CD8-positive, alpha-beta memory T cell (primary cell): ENCODE measurements around the gene PLCE1. TPM values are rescaled to one million over a fixed set of nuclear protein-coding genes. Genes with fewer than 3 reads are reported as not detected.

Source experiments
- CTCF ChIA-PET: fragments of 350-600 bp; sonication (Branson Sonifier 250); formaldehyde crosslinking; loops from one replicate; lab custom pipeline; 2021; ENCODE audit warnings: antibody characterized with exemption; lab: Charles Lee
- POLR2A ChIA-PET: fragments of 350-600 bp; sonication (Branson Sonifier 250); formaldehyde crosslinking; loops from one replicate; lab custom pipeline; 2021; ENCODE audit warnings: antibody characterized with exemption; lab: Charles Lee
- DNase-seq, 5 donors: peaks; one replicate each; pipeline versions ENCODE4 v3.0.0 to v3.0.0-alpha.2; 2020 to 2022; ENCODE audit warnings: mixed read lengths in 1 of 5
- H3K27ac ChIP-seq: one replicate; pipeline ENCODE4 v1.7.0; 2013; ENCODE audit warnings: low read depth, mild to moderate bottlenecking, low read length, moderate library complexity
- H3K27me3 ChIP-seq: 2 replicates; pipeline ENCODE4 v1.7.0; 2013; ENCODE audit warnings: low read length, mild to moderate bottlenecking; ENCODE audit not compliant: insufficient read depth, poor library complexity, severe bottlenecking
- H3K36me3 ChIP-seq: 2 replicates; pipeline ENCODE4 v1.7.0; 2013; ENCODE audit warnings: mild to moderate bottlenecking, low read length, moderate library complexity; ENCODE audit not compliant: insufficient read depth
- H3K4me1 ChIP-seq: 2 replicates; pipeline ENCODE4 v1.7.0; 2013; ENCODE audit warnings: mild to moderate bottlenecking, low read length, moderate library complexity; ENCODE audit not compliant: insufficient read depth
- H3K4me3 ChIP-seq: 2 replicates; pipeline ENCODE4 v1.7.0; 2013; ENCODE audit warnings: mild to moderate bottlenecking, low read length
- H3K9me3 ChIP-seq: 2 replicates; pipeline ENCODE4 v1.7.0; 2013; ENCODE audit warnings: mild to moderate bottlenecking, low read length
- H3K27ac Mint-ChIP-seq, 8 donors: one replicate each; pipeline ENCODE4 v1.8.0; 2020 to 2021; ENCODE audit warnings: mixed read lengths in 8 of 8, mild to moderate bottlenecking in 6 of 8, inconsistent platforms in 3 of 8, moderate library complexity in 3 of 8
- H3K27me3 Mint-ChIP-seq, 2 donors: one replicate each; pipeline ENCODE4 v1.8.0; 2020 to 2021; ENCODE audit warnings: mixed read lengths in 2 of 2, mild to moderate bottlenecking in 1 of 2, moderate library complexity in 1 of 2
- H3K36me3 Mint-ChIP-seq, 3 donors: one replicate each; pipeline ENCODE4 v1.8.0; 2020 to 2021; ENCODE audit warnings: mixed read lengths in 3 of 3, inconsistent platforms in 1 of 3, mild to moderate bottlenecking in 1 of 3
- H3K4me1 Mint-ChIP-seq, 3 donors: one replicate each; pipeline ENCODE4 v1.8.0; 2020 to 2021; ENCODE audit warnings: mixed read lengths in 3 of 3, inconsistent platforms in 1 of 3, mild to moderate bottlenecking in 1 of 3
- H3K4me3 Mint-ChIP-seq, 7 donors: one replicate each; pipeline ENCODE4 v1.8.0; 2020 to 2021; ENCODE audit warnings: mixed read lengths in 7 of 7, mild to moderate bottlenecking in 6 of 7, moderate library complexity in 4 of 7, inconsistent platforms in 2 of 7
- H3K9me3 Mint-ChIP-seq, 5 donors: one replicate each; pipeline ENCODE4 v1.8.0; 2020 to 2022; ENCODE audit warnings: mixed read lengths in 5 of 5, mild to moderate bottlenecking in 3 of 5, moderate library complexity in 2 of 5, inconsistent platforms in 1 of 5
- polyA plus RNA-seq: library from polyadenylated mRNA; unstranded; fragments of 300-500 nt; fragmentation: Illumina TruSeq; gene quantifications from one replicate; pipeline ENCODE4 v1.2.3, GENCODE V29; 2021
- total RNA-seq, 2 experiments: library from RNA; stranded (reverse); gene quantifications; one replicate each; pipeline ENCODE4 v1.2.3, GENCODE V29; 2021

PLCE1 gene
- total and polyA plus RNA-seq, 3 experiments from 2014 or later, result 0.14 TPM; not detected in 2

DNA sequence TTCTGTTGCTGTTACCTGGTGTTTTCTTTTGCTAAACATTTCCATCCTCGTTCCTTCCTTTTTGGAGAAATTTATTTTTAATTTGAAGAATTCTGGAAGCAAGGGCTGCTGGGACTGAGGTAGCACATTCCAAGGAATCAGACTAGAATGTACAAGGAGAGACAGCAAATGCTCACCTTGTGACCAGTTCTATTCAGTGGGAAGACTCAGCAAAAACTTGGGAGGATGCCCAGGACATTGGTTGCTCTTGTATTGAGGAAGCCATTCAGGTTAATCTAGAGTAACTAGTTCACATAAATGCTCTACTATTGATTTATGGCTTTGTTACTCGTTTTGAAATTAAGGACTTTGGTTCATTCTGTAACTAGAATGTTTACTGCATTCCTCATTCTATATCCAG is 11.3 kb downstream of the PLCE1 start:
- Histone ChIP-seq H3K4me3 (no peak overlapping the region), H3K9me3 (no peaks in the 10 kb centered on the region), H3K27me3 (peaks cover 5% of the 10 kb centered on the region), H3K4me1 (no peaks in the 10 kb centered on the region), H3K36me3 (no peaks in the 10 kb centered on the region), H3K27ac (no peak overlapping the region)
- H3K4me3 Mint-ChIP-seq, result no peak overlapping the region
- H3K27me3 Mint-ChIP-seq, result peaks cover 8% of the 10 kb centered on the region in 2 donors
- H3K9me3 Mint-ChIP-seq, result no peaks in the 10 kb centered on the region
- H3K36me3 Mint-ChIP-seq, result no peaks in the 10 kb centered on the region
- CTCF ChIA-PET, result no interaction called here
- no peak overlapping the region for H3K27ac Mint-ChIP-seq
- H3K4me1 Mint-ChIP-seq, result no peaks in the 10 kb centered on the region
- POLR2A ChIA-PET, result no interaction called here
- no peak for DNase-seq

DNA sequence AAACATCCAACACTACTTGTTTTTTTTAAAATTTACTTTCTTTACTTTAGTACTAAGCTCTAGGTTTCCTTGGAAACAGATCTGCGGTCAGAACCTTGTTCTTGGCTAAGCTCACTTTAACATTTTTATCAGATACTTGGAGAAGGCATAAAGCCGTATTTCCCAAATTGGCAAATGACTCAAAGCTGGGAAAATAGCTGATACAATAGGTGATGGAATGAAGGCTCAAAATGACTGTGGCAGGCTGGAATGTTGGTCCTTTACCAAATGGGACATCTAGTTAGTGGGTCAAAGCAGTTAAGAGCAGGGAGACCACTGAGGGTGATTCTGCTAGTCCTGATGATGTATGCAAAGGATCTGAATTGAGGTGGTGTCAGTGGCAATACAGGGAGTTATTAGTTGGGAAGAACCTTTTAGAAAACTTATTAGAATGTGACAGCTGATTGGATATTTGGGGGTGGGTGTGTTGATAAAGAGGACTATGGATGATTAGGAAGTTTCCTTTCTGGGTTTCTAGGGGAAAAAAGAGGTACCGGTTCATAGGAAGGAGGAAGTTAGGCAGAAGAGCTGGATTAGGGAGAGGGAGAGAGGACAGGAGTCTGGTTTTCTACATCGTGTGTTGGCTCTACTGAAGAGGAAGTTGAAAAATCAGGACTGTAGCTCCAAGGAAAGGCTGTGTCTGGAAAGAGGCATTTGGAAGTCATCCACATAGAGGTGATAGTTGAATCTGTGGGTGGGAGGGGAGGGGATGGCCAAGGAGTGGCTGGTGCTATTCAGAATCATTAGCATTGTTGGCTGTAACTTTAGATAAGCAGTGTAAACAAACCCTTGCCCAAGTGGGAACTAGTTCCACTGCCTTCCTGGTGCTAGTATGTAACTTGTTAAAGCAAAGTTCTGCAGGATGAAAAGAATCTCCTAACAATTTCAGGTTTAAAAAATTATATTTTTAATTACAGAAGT is 13.1 kb downstream of the PLCE1 start:
- no peaks in the 10 kb centered on the region for H3K36me3 Mint-ChIP-seq
- no peak for DNase-seq
- Histone ChIP-seq H3K9me3 (no peaks in the 10 kb centered on the region), H3K4me1 (no peaks in the 10 kb centered on the region), H3K27ac (no peak overlapping the region), H3K36me3 (no peaks in the 10 kb centered on the region), H3K27me3 (peaks cover 5% of the 10 kb centered on the region), H3K4me3 (no peak overlapping the region)
- ChIA-PET POLR2A (no interaction called here), CTCF (interaction anchor here (1.3 kb wide), 1 partner anchor 9 kb away, joined by 3 read pairs; no protein-coding TSS in a partner anchor)
- H3K27ac Mint-ChIP-seq, result no peak overlapping the region
- no peak overlapping the region for H3K4me3 Mint-ChIP-seq
- peaks cover 0 to 8% of the 10 kb centered on the region in 2 donors for H3K27me3 Mint-ChIP-seq
- H3K9me3 Mint-ChIP-seq, result no peaks in the 10 kb centered on the region
- H3K4me1 Mint-ChIP-seq, result no peaks in the 10 kb centered on the region

DNA sequence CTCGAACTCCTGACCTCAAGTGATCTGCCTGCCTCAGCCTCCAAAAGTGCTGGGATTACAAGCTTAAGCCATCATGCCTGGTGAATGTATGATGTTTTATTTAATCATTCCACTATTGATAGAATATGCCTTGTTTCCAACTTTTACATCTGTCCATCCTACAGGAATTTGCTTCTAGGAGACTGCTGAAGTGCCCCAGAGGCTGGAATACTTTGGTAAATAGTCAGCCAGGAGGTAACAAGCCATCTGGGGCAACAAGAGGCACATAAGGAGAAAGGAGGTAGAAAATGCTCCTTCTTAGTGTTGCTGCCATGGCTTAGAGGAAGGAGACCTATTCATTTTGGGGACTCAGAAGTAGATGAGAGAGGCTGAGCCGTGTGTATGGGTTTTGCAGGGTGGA is 14.8 kb downstream of the PLCE1 start:
- CTCF ChIA-PET, result no interaction called here
- Mint-ChIP-seq H3K4me1 (no peaks in the 10 kb centered on the region), H3K4me3 (no peak overlapping the region), H3K9me3 (peaks cover 0 to 2% (median 0%) of the 10 kb centered on the region in 5 donors), H3K27ac (peak overlapping the region in 1 of 8 donors; percentile 35), H3K27me3 (peaks cover 7% of the 10 kb centered on the region in 2 donors), H3K36me3 (no peaks in the 10 kb centered on the region)
- Histone ChIP-seq H3K27ac (no peak overlapping the region), H3K4me1 (no peaks in the 10 kb centered on the region), H3K9me3 (no peaks in the 10 kb centered on the region), H3K27me3 (no peaks in the 10 kb centered on the region), H3K4me3 (no peak overlapping the region), H3K36me3 (no peaks in the 10 kb centered on the region)
- POLR2A ChIA-PET, result no interaction called here
- DNase-seq, result no peak

DNA sequence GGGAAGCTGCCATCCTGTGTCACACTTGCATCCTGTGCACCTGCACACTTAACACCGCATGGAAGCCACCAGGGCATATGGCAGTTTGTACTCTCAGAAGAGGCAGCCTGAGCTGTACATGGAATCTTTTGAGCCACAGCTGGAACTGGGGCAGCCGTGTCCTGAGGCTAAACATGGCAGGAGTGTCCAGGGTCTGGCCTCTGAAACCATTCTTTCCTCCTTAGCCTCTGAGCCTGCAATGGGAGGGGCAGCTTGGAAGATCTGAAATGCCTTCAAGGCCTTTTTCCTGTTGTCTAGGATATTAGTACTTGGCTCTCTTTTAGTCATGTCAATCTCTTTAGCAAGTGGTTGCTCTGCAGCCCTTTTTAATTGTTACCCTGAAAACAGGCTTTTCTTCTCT is 16.4 kb downstream of the PLCE1 start:
- H3K36me3 ChIP-seq, result no peaks in the 10 kb centered on the region
- H3K4me1 ChIP-seq, result no peaks in the 10 kb centered on the region
- Mint-ChIP-seq H3K36me3 (no peaks in the 10 kb centered on the region), H3K27ac (no peak overlapping the region), H3K4me3 (no peak overlapping the region), H3K4me1 (no peaks in the 10 kb centered on the region), H3K9me3 (peaks cover 0 to 2% (median 0%) of the 10 kb centered on the region in 5 donors), H3K27me3 (peaks cover 7 to 8% of the 10 kb centered on the region in 2 donors)
- ChIA-PET POLR2A (no interaction called here), CTCF (no interaction called here)
- H3K4me3 ChIP-seq, result no peak overlapping the region
- H3K27me3 ChIP-seq, result no peaks in the 10 kb centered on the region
- no peak overlapping the region for H3K27ac ChIP-seq
- no peaks in the 10 kb centered on the region for H3K9me3 ChIP-seq
- DNase-seq, result no peak

DNA sequence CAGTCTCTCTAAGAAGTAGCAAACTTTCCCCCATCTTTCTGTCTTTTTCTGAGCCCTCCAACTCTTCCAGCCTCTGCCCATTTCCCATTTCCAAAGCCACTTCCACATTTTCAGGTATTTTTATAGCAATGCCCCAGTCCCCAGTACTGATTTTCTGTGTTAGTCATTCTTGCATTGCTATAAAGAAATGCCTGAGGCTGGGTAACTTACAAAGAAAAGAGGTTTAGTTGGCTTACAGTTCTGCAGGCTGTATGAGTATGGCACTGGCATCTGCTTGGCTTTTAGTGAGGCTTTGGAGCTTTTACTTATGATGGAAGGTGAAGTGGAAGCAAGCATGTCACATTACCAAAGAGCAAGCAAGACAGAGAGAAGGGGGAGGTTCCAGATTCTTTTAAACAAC is 17.2 kb downstream of the PLCE1 start:
- Mint-ChIP-seq H3K4me3 (no peak overlapping the region), H3K4me1 (no peaks in the 10 kb centered on the region), H3K36me3 (no peaks in the 10 kb centered on the region), H3K9me3 (peaks cover 0 to 2% (median 0%) of the 10 kb centered on the region in 5 donors), H3K27me3 (peaks cover 7 to 8% of the 10 kb centered on the region in 2 donors), H3K27ac (no peak overlapping the region)
- no peaks in the 10 kb centered on the region for H3K27me3 ChIP-seq
- H3K4me3 ChIP-seq, result no peak overlapping the region
- no peaks in the 10 kb centered on the region for H3K4me1 ChIP-seq
- H3K36me3 ChIP-seq, result no peaks in the 10 kb centered on the region
- ChIA-PET CTCF (no interaction called here), POLR2A (no interaction called here)
- no peaks in the 10 kb centered on the region for H3K9me3 ChIP-seq
- DNase-seq, result no peak
- H3K27ac ChIP-seq, result no peak overlapping the region

DNA sequence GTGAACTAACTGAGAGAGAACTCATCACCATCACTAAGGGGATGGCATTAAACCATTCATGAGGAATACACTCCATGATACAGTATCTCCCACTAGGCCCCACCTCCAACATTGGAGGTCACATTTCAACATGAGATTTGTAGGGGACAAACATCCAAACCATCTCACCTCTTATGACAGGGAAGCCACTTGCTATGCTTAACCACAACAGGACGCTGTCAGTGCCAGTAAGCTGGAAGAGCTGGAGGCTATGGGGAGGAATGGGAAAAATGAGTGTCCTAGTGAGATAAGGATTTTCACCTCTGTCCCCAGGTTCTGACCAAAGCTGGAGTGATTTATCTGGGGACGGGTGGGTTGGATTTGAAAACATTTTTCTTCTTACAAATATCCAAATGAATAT is 17.6 kb downstream of the PLCE1 start:
- no peaks in the 10 kb centered on the region for H3K9me3 ChIP-seq
- no peak for DNase-seq
- Mint-ChIP-seq H3K27ac (no peak overlapping the region), H3K27me3 (peaks cover 7 to 8% of the 10 kb centered on the region in 2 donors), H3K4me3 (no peak overlapping the region), H3K4me1 (no peaks in the 10 kb centered on the region), H3K9me3 (peaks cover 0 to 2% (median 0%) of the 10 kb centered on the region in 5 donors), H3K36me3 (no peaks in the 10 kb centered on the region)
- H3K27me3 ChIP-seq, result no peaks in the 10 kb centered on the region
- H3K36me3 ChIP-seq, result no peaks in the 10 kb centered on the region
- no peak overlapping the region for H3K27ac ChIP-seq
- no peaks in the 10 kb centered on the region for H3K4me1 ChIP-seq
- H3K4me3 ChIP-seq, result no peak overlapping the region
- ChIA-PET CTCF (no interaction called here), POLR2A (no interaction called here)

DNA sequence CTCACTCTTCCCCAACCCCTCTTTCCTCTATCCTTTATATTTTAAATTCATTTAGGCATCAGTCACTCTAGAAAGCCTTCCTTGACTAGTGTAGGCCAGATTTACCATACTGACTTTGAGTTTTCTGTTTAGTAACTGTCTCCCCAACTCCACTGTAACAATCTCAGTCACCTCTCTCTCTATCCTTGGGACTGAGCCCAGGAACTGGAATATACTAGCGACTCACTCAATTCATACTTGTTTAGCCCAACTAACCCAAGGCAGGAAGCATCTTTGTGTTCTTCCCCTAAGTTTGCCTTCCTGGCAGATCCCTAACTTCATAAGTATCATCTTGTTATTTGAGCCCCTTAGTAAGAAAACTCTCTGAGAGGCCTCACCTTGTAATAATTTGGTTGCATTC is 19.1 kb downstream of the PLCE1 start:
- Histone ChIP-seq H3K4me1 (no peaks in the 10 kb centered on the region), H3K4me3 (no peak overlapping the region), H3K27me3 (no peaks in the 10 kb centered on the region), H3K27ac (no peak overlapping the region), H3K36me3 (no peaks in the 10 kb centered on the region), H3K9me3 (no peaks in the 10 kb centered on the region)
- CTCF ChIA-PET, result no interaction called here
- POLR2A ChIA-PET, result no interaction called here
- H3K27me3 Mint-ChIP-seq, result peaks cover 4 to 8% of the 10 kb centered on the region in 2 donors
- H3K4me1 Mint-ChIP-seq, result no peaks in the 10 kb centered on the region
- H3K36me3 Mint-ChIP-seq, result no peaks in the 10 kb centered on the region
- H3K4me3 Mint-ChIP-seq, result no peak overlapping the region
- peaks cover 0 to 2% (median 0%) of the 10 kb centered on the region in 5 donors for H3K9me3 Mint-ChIP-seq
- no peak overlapping the region for H3K27ac Mint-ChIP-seq
- no peak for DNase-seq

DNA sequence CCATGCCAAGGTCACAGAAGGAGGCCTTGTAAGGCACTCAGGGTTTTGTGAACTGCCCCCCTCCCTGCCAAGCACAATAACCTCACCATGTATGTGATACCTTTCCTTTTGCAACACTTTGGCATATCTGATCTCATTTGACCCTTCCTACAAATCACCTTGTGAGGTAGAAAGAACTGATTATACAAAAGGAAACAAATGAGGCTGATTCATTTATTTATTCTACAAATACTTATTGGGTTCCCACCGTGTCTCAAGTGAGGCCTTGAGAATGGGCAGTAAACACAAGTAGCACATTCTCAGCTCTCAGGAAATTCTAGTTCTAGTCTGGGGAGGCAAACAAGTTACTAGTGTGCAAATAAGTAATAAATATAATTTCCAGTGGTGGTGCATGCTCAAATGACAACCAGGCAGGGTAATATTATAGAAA is 19.6 kb downstream of the PLCE1 start:
- H3K4me3 Mint-ChIP-seq, result no peak overlapping the region
- Histone ChIP-seq H3K36me3 (no peaks in the 10 kb centered on the region), H3K4me3 (no peak overlapping the region), H3K27ac (no peak overlapping the region), H3K27me3 (no peaks in the 10 kb centered on the region), H3K4me1 (no peaks in the 10 kb centered on the region), H3K9me3 (no peaks in the 10 kb centered on the region)
- CTCF ChIA-PET, result no interaction called here
- H3K27me3 Mint-ChIP-seq, result peaks cover 4 to 8% of the 10 kb centered on the region in 2 donors
- POLR2A ChIA-PET, result no interaction called here
- no peaks in the 10 kb centered on the region for H3K4me1 Mint-ChIP-seq
- DNase-seq, result no peak
- peaks cover 0 to 2% (median 0%) of the 10 kb centered on the region in 5 donors for H3K9me3 Mint-ChIP-seq
- H3K27ac Mint-ChIP-seq, result no peak overlapping the region
- H3K36me3 Mint-ChIP-seq, result no peaks in the 10 kb centered on the region
